Breast epithelium (tissue), 4 donors: ENCODE data around the gene SCAI. TPM values are rescaled to one million over a fixed set of nuclear protein-coding genes. Genes with fewer than 3 reads are reported as not detected.

Experiments
- DNase-seq, 2 donors: peaks; one replicate each; pipeline ENCODE4 v3.0.0-alpha.2; 2019; ENCODE audit warnings: low spot score in 2 of 2
- H3K27ac ChIP-seq, 2 donors: fragments of 200-600 bp; sonication (generic) in 1 of 2; one replicate each; pipeline ENCODE4 v1.5.1; 2016 to 2019; ENCODE audit warnings: mild to moderate bottlenecking in 1 of 2
- H3K27me3 ChIP-seq, 2 donors: fragments of 200-600 bp; sonication (generic) in 1 of 2; one replicate each; pipeline versions ENCODE4 v1.5.1 to v1.6.0; 2017 to 2019; ENCODE audit warnings: control low read depth in 1 of 2, mild to moderate bottlenecking in 1 of 2
- H3K36me3 ChIP-seq: fragments of 200-600 bp; one replicate; pipeline ENCODE4 v1.5.1; 2019
- H3K4me1 ChIP-seq, 2 donors: fragments of 200-600 bp; sonication (generic); one replicate each; pipeline ENCODE4 v1.5.1; 2016 to 2019; ENCODE audit warnings: control low read depth in 1 of 2
- H3K4me3 ChIP-seq, 3 donors: fragments of 200-600 bp; sonication (generic); 1 replicate in 2 of 3; 2 replicates in 1 of 3; pipeline ENCODE4 v1.5.1; 2016 to 2019; ENCODE audit warnings: mild to moderate bottlenecking in 3 of 3, moderate library complexity in 2 of 3
- H3K9me3 ChIP-seq, 2 donors: fragments of 200-600 bp; sonication (generic) in 1 of 2; one replicate each; pipeline ENCODE4 v1.5.1; 2016 to 2019; ENCODE audit warnings: control low read depth in 1 of 2
- CTCF ChIP-seq, 3 donors: fragments of 450-650 bp; IDR thresholded peaks; one replicate each; pipeline ENCODE4 v1.5.1; 2016 to 2017; ENCODE audit warnings: antibody characterized with exemption in 3 of 3, mild to moderate bottlenecking in 3 of 3, moderate library complexity in 3 of 3
- POLR2A ChIP-seq: fragments of 450-650 bp; IDR thresholded peaks from one replicate; pipeline ENCODE4 v1.6.1; 2016; ENCODE audit warnings: antibody characterized with exemption, mild to moderate bottlenecking, moderate library complexity
- POLR2AphosphoS5 ChIP-seq, 3 donors: sonication (generic); formaldehyde crosslinking; IDR thresholded peaks; one replicate each; pipeline ENCODE4 v1.6.1; 2017; ENCODE audit warnings: antibody characterized with exemption in 3 of 3
- intact Hi-C: fragments of 100-400 bp; cut with DNase I; formaldehyde crosslinking; loops from one replicate; pipeline ENCODE4 v1.15.1; 2023; ENCODE audit warnings: low total_unique reads
- total RNA-seq, 3 donors: library from RNA; depleted of rRNA; stranded (reverse); fragments of >200 nt; gene quantifications; one replicate each; pipeline ENCODE4 v1.1.0, GENCODE V29; 2016

The SCAI gene
- total RNA-seq, 3 donors from 2014 or later, result 9.3 to 12.9 (median 11.5) TPM

DNA sequence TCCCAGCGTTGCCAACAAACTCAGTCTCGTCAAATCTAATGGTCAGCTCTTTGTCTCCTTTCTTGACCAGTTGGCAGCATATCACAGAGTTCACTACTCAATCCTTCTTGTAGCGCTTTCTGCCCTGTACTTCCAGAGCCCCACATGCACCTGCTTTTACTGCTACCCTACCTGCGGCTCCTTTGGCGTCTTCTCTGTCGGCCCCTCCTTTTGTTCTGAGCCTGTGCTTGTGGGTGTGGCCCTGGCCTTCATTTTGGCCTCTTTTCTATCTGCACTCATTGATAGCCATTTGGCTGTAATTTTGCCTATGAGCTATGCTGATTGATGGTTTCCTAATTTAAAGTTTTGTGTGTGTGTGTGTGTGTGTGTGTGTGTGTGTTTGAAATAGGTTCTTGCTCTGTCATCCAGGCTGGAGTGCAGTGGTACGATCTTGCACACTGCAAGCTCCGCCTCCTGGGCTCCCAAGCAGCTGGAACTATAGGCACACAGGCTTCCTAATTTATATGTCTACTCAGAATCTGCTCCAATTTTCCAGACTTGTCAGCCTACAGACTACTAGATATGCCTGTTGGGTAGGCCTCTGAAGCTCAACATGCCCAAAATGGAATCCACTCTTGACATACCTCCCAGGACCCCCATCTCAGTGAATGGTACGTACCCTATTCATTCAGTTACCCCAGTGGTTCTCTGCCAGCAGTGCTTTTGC, 249.1 kb downstream of the SCAI start:
- H3K36me3 ChIP-seq, result no peaks in the 10 kb centered on the region
- H3K4me3 ChIP-seq, result no peak overlapping the region
- TF ChIP-seq POLR2AphosphoS5 (IDR thresholded peaks at IDR 0.05) (no peak), CTCF (IDR thresholded peaks at IDR 0.05) (no peak), POLR2A (no peak)
- H3K27me3 ChIP-seq, result no peaks in the 10 kb centered on the region
- no peak overlapping the region for H3K27ac ChIP-seq
- no peaks in the 10 kb centered on the region for H3K4me1 ChIP-seq
- no peak for DNase-seq
- intact Hi-C loops, result loop anchor here (1.0 kb wide), 1 partner anchor 13 kb away; no protein-coding TSS in a partner anchor
- H3K9me3 ChIP-seq, result no peaks in the 10 kb centered on the region

Other genes starting within 250 kb of the SCAI start
- 10 to 100 TPM; 20.6 to 23.0 (median 21.1) TPM for gene GOLGA1, start 202.4 kb downstream of the SCAI start, total RNA-seq
- gene PPP6C, start 46.3 kb upstream of the SCAI start, total RNA-seq, result 10 to 100 TPM; 34.4 to 50.2 (median 42.1) TPM
- gene RABEPK, start 57.0 kb upstream of the SCAI start, total RNA-seq, result 10 to 100 TPM; 14.0 to 25.6 (median 17.9) TPM
- gene HSPA5, start 97.8 kb upstream of the SCAI start, total RNA-seq, result 100 to 1,000 TPM in 1 of 3 donors, 10 to 100 TPM in 2; 91.9 to 125 (median 95.1) TPM
- 10 to 100 TPM; 49.3 to 77.0 (median 72.7) TPM for gene GAPVD1, start 118.3 kb upstream of the SCAI start, total RNA-seq